HG03571 (cell line): Measurements from ENCODE around the gene KCTD19.

Experiments used
- ATAC-seq: cut with Tn5 transposase; IDR thresholded peaks from one replicate; pipeline ENCODE4 v1.9.1; 2021; ENCODE audit not compliant: unreplicated experiment

KCTD19 gene

DNA sequence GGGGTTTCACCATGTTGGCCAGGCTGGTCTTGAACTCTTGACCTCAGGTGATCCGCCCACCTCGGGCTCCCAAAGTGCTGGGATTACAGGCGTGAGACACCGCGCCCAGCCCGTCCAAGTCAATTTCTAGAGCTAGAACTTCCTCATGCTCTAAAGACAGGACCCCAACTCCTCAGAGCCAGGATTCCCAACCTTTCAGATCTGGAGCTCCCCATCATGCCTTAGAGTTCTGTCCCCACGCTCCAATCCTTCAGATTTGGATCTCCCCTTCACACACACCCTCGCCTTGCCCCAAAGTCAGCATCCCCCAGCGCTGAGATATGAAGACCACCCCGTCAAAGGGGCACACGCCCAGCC is 448 bp downstream of the KCTD19 start:
- ATAC-seq, result no peak

DNA sequence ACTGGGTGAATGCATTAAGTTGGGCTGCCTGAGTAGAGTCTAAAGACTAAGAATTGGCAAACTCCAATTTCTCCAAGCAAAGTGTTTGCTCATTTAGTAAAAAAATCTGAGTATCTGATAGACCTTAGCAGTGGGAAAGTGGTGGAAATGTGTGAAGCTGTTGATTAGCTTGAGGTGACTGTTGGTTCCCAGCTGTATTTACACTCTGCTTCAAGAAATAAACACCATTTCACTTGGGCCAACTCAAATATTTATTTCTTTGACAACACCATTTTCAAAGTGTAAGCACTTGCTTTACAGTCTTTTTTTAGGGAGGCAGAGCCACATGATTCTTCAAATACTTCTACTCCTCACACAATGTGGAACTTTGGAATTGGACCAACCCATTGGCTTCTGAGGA is 8.7 kb downstream of the KCTD19 start:
- no peak for ATAC-seq

DNA sequence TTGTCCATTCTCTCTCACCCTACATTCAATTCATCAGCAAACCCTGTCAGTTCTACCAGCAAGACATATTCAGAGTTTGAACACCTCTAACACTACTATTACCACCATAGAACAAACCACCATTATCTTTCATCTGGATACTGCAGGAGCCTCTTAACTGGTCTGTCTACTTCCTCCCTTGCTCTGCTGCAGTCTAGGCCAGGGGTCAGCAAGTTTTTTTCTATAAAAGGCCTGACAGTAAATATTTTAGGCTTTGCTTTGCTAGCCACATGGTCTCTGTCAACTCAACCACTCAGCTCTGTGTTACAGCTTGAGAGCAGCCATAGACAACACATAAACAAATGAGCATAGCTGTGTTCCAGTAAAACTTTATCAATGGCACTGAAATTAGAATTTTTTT is 13.8 kb downstream of the KCTD19 start:
- ATAC-seq, result no peak

DNA sequence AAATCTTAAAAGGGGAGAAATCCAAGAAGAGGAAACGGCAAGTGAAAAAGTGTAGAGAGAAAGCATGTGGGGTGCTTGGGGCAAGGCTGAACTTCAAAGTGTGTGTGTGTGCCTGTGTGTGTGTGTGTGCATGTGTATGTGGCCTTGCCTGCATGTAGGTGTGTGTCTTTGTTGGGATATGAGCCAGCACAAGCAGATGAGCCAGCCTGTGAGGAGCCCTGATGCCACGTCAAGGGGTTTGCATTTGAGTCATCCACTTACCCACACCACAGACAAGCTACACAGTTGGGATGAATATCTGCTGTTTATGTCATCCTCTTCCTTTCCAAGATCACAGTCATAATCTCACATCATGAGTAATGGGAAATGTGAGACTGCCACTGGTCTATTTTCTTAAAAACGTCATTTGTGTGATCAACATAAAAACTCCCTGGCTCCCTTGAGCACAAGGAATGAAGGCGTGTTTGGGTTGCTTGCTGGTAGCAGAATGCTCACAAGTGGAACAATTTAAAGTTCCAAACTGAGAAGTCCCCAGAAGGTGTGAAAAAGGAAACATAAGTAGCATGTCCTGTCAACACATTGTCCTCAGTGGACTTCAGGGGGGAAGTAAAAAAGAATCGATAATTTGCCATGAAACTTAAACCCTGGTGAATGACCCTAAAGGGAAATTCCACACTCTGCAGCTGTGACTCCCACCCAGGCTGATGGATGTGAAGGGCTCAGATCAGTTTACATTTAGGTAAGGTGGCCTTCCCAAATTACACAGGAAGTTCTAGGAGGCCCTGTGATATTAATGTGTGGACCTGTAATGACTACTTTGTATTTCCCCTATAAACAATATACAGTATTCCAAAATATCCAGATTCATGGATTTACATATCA is 14.7 kb downstream of the KCTD19 start:
- no peak for ATAC-seq

DNA sequence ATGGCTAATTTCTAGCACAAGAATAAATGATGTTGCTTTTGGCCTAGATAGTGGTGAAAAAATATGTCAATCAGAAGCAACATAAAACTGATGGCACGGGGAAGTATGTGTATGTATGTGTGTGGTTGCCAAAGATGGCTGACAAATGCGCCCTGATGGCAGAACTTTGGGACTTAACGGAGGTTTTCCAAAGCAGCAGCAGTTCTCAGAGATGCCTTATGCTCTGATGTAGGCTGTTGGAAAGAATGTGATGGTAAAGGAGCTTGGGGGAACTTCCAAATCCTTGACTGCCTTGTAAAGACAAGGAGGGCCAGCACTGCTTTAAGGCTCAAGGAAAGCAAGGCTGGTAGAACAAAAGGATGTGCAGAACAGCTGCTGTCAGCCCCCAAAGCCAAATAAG is 16.0 kb downstream of the KCTD19 start:
- ATAC-seq, result no peak

DNA sequence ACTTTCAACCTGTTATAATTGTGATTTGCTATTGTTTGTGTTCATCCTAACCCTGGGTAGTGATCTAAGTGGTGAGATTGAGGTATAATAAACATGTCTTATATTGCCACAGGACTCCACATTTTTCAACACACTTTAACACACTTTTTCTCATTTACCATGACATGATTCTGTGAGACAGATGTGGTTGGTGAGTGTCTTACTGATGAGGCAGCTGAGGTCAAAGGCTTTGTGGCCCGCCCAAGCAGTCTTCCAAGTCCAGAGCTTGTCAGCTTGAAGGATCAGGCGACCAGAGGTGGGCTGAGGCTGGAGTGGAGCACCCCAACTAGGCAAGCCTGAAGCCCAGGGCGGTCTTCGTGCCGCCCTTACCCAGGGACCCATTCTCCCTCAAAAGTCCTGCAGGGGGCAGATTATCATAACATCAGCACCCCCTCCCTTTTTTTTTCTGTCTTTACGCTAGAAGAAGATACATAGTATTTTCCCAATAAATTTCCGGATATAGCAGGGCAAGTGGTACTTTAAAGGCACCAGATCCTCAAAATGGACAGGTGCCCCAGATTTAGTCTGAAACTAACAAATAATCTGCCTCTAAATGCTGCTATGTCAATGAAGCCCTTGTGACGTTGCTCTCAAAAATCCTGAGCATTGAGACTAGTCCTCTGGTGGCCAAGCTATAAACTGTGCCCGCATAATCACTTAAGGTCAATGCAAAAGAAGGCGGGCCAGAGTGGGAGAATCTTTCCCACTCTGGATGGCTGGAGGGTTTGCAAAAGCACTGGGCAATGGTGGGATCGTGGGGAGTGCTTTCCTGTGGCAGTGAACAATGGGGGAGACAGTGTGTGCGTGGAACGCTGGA is 21.1 kb downstream of the KCTD19 start:
- no peak for ATAC-seq

DNA sequence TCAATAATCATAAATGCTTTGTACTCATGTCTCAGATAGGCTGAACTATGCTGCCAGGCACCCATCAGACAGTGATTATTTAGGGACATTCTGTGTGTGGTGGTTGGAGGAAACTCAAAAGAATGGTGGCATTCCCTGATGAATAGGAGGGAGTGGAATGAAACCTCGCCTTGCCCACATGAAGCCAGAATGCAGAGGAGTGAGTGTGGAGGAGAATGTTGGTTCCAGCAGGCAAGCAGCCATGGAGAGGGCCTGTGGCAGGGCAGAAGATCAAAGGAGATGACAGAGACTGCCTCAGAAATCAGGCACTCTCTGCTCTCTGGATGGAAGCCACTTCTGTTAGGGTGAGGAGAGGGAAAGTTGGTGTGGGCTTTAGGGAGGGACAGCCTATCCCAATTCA is 22.5 kb downstream of the KCTD19 start:
- ATAC-seq, result no peak

DNA sequence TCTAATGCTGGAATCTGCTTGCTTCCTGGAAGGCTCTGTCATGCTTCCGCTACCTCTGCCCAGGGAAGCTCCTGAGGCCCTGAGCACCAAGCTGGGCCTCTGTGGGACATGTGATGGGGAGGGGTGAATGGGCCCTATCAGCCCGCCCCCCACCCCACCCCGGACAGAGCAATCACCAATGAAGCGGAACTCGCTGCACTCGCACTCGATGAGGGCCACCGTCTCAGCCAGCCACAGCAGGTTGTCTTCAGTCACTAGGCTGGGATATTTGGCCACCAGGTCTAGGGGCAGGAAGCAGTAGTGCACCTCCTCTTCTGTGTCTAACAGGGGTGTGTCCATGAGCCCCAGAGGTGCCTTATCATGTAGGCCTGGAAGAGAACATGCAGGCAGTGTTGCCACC is 23.6 kb downstream of the KCTD19 start:
- no peak for ATAC-seq

DNA sequence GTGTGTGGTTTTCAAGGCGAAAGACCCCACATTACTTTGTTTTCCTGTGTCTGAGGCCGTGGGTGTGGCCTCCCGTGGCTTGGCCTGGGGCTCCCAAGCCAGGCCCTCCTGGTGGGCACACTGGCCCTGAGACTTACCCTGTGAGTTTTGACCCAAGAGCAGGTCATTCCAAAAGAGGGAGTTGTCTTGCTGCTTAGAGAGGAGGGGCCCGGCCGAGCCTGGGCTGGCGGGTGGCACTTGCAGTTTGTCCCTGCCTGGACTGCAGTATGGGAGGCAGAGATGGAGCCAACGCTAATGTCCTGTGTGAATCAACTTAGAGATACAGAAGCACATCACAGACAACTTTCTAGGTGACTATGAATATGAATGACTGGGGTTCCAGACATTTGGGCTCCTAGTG is 24.5 kb downstream of the KCTD19 start:
- ATAC-seq, result no peak

DNA sequence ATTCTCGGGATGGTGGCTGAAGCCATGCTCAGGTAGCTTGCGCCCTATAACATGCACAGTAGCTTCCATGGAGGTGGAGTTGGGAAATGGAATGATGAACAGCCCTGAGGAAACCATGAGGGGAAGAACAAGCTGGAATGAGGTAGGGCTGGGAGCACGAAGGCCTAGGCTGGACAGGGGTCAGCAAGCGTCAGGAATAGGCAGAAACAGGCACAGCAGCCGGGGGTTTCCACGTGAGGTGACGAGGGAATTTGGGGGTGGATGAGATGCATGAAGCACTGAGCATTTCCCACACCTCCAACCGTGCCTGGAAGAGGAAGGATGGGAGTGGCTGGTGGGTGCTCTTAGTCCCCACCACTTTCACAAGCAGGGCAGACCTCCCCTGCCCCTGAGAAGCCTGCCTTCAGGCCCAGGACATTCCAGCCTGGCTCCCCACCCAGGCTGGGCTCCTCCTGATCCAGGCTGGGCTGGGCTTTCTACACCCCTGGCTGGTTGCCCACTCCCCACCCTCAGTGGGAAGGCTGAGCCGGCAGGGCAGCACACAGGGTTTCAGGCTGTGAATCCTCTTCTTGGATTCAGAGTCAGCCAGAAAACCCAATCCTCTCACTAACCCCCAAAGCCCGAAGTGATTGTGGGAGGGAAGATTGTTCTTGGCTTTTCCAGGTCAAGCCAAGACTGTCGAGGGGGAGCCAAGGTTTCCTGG is 25.3 kb downstream of the KCTD19 start:
- ATAC-seq, result no peak

DNA sequence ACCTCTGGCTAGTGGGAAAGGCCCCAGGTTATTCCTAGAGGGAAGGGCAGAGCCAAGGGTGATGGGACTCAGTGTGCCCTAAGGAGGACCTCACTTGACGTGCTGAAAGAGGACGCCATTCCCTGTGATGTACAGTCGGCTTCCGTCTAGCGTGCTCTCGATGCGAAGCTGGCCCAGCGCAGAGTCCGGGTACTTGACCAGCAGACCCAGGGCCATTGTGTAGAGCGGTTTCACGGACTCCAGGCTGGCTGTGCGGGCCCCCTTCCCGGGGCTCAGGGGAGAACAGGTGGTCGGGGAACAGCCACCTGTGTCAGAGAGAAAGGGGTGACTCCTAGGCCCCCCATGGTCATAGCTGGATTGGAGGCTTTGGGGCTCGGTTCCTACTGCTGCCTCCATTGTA is 27.3 kb downstream of the KCTD19 start:
- no peak for ATAC-seq

DNA sequence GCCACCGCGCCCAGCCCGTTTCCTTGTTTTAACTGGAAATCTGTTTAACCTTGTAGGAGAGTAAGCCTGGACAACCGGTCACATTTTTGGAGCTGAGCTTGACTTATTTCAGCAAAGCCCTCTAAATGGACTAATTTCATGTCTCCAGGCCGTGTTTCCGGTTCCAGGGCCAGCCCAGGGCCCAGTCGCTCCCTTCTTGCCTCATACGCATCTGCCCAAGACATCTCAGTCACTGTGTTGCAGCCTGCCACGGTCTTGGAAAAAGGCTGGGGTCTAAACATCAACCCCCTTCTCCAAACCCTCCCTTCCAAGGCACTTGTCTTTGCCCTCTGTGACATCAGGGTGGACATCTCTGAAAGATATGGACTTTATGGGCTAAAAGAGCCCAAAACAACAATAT is 28.3 kb downstream of the KCTD19 start:
- no peak for ATAC-seq

DNA sequence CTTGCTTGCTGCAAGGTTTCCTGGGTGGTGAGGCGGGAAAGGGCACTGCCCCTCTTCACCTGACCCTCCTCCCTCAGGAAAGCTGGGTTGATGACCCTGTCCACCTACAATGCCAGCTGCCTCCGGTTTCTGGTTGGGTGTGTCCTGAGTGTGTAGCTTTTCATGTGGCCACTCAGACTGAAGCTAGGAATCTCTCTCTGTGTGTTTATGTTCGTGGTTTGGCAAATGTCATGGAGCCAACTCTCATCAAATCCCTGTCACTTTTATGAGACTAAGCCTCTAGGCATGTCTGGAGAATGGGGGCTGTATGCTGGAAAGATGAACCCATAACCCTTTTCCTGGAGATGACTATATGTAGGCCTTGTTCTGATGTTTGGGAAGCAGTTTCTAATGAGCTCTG is 30.1 kb downstream of the KCTD19 start:
- ATAC-seq, result no peak

DNA sequence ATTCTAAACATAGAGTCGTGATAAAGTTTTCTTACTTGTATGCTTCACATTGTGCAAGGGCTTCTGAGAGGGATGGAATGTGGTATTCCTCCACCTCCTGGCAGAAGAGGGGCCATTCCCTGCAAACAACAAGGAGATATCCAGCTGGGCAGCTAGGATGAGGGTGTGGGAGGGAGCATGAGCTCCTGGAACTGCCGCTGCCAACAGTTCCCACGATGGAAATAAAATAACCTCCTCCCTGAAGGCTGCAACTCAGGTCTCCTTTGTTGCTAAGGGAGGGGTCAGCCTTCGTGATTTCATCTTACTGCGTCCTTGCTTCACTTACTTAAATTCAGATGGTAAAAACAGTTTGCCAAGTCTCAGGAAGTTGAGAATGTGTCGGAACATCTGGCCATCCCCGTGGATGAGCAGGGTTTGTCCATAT is 31.6 kb downstream of the KCTD19 start:
- no peak for ATAC-seq

DNA sequence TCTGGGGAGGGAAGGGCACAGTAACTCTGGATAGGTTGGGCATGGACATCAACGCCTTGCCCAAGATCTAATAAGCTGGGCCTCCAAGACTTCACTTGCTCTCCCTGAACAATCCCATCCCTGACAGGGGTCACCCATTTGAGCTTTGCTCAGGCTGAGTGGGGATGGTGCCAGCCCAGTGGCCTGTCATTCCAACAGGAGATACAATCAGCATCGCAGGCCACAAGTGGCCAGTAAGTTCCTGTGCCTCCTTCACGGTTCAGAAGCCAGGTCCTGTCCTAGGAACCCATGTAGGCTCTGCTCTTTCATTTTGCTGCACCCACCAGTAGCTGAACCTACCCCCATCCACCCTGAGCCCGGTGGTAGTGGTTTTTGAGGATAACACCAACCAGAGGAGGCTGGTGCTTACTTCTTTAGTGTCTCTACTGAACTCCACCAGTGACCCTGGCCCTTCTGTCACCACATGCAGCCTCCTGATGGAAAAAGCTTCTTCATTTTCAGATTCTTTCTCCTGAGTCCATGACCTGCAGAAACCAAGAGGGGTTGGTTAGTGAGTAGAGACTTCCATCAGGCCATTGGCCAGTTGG is 32.3 kb downstream of the KCTD19 start:
- ATAC-seq, result no peak

DNA sequence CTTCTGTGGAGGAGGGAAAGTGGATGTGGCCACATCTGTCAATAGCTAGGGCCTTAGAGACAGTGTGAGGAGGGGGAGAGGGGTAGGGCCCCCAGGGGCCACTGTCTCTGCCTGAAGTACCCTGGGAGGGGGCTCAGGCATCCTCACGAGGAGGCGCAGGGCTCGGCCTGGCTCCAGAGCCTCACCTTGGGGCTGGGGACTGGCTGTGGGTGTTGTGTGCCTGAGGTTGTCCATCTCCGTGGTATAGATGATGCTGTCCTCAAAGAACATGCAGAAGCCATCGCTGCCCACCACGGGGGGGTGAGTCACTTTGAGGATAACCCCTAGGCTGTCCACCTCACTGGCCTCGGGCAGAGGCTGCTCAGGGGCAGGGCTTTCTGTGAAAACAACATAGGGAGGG is 35.1 kb downstream of the KCTD19 start:
- ATAC-seq, result no peak

DNA sequence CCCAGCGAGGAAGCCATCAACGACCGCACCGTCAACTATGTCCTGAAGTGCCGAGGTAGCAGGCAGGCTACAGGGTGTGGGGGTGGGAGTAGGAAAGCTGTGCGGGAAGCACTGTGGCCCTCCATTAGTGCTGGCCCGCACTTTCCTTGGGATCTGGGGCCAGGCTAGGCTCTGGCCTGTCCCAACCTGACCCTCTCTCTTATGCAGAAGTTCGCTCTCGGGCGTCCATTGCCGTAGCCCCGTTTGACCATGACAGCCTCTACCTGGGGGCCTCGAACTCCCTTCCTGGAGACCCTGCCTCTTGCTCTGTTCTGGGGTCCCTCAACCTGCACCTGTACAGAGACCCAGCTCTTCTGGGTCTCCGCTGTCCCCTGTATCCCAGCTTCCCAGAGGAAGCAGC is 38.6 kb downstream of the KCTD19 start:
- no peak for ATAC-seq

DNA sequence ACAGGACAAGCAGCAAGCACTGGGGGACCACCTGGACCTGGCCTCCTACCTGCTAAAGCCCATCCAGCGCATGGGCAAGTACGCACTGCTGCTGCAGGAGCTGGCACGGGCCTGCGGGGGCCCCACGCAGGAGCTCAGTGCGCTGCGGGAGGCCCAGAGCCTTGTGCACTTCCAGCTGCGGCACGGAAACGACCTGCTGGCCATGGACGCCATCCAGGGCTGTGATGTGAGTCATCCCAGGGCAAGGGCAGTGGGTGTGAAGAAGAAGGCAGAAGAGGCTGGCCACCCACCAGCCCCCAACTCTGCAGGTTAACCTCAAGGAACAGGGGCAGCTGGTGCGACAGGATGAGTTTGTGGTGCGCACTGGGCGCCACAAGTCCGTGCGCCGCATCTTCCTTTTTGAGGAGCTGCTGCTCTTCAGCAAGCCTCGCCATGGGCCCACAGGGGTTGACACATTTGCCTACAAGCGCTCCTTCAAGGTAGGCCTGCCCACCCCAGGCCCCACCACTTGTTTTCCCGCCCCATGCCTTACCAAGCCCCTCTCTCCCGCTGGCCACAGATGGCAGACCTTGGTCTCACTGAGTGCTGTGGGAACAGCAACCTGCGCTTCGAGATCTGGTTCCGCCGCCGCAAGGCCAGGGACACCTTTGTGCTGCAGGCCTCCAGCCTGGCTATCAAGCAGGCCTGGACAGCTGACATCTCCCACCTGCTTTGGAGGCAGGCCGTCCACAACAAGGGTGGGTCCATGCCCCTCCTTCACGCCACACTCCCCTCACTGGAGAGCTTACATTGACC is 39.9 kb downstream of the KCTD19 start:
- ATAC-seq, result no peak

DNA sequence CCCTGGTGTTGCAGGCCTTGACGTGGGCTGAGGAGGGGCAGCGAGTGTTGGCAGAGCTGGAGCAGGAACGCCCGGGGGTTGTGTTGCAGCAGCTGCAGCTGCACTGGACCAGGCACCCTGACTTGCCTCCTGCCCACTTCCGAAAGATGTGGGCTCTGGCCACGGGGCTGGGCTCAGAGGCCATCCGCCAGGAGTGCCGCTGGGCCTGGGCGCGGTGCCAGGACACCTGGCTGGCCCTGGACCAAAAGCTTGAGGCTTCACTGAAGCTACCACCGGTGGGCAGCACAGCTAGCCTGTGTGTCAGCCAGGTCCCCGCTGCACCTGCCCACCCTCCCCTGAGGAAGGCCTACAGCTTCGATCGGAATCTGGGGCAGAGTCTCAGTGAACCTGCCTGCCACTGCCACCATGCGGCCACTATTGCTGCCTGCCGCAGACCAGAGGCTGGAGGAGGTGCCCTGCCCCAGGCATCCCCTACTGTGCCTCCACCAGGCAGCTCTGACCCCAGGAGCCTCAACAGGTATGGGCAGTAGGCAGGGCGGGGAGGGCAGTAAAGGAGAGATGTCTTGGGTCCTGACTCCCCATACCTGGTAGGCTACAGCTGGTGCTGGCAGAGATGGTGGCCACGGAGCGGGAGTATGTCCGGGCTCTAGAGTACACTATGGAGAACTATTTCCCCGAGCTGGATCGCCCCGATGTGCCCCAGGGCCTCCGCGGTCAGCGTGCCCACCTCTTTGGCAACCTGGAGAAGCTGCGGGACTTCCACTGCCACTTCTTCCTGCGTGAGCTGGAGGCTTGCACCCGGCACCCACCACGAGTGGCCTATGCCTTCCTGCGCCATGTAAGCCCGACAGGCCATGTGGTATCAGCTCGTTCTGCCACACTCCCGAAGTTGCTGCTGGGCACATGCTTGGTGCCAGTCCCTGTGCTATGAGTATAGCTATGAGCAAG is 41.6 kb downstream of the KCTD19 start:
- ATAC-seq, result no peak
